WTC11 (cell line): Measurements from ENCODE around the gene BUB1. TPM values are rescaled to one million over a fixed set of nuclear protein-coding genes. Genes with fewer than 3 reads are reported as not detected.

ENCODE experiments used
- ATAC-seq: fragments of 200-7000 bp; cut with Tn5 transposase; 2 replicates; pipeline ENCODE4 v1.10.0; 2021; ENCODE audit warnings: mild to moderate bottlenecking, moderate library complexity
- CTCF ChIA-PET: fragments of 300-600 bp; sonication (Branson Sonifier 250); formaldehyde crosslinking; loops from one replicate; lab custom pipeline; 2021; ENCODE audit warnings: antibody characterized with exemption; lab: Charles Lee
- POLR2A ChIA-PET: fragments of 350-600 bp; sonication (Branson Sonifier 250); formaldehyde crosslinking; loops from one replicate; lab custom pipeline; 2021; ENCODE audit warnings: antibody characterized with exemption; lab: Charles Lee
- DNase-seq: peaks from one replicate; pipeline ENCODE4 v3.0.0; 2021; ENCODE audit warnings: low spot score
- H3K27ac Mint-ChIP-seq: 2 replicates; pipeline ENCODE4 v1.8.0; 2021; ENCODE audit warnings: mixed read lengths
- H3K27me3 Mint-ChIP-seq: 2 replicates; pipeline ENCODE4 v1.8.0; 2021; ENCODE audit warnings: low read depth, mild to moderate bottlenecking, moderate library complexity, mixed read lengths
- H3K36me3 Mint-ChIP-seq: 2 replicates; pipeline ENCODE4 v1.8.0; 2021; ENCODE audit warnings: mixed read lengths
- H3K4me1 Mint-ChIP-seq: 2 replicates; pipeline ENCODE4 v1.8.0; 2022; ENCODE audit warnings: mixed read lengths
- H3K4me3 Mint-ChIP-seq: 2 replicates; pipeline ENCODE4 v1.8.0; 2021; ENCODE audit warnings: mild to moderate bottlenecking, moderate library complexity, mixed read lengths
- H3K9me3 Mint-ChIP-seq: 2 replicates; pipeline ENCODE4 v1.8.0; 2021; ENCODE audit warnings: mixed read lengths
- ATF1 ChIP-seq: sonication (generic); formaldehyde crosslinking; IDR thresholded peaks from 2 replicates; pipeline ENCODE4 v1.8.1; 2023; ENCODE audit warnings: mild to moderate bottlenecking, moderate library complexity, missing genetic modification reagents
- CREB1 ChIP-seq: sonication (generic); formaldehyde crosslinking; IDR thresholded peaks from 2 replicates; pipeline ENCODE4 v1.8.0; 2023; ENCODE audit warnings: mild to moderate bottlenecking, missing genetic modification reagents
- CTCF ChIP-seq: fragments of 200-600 bp; IDR thresholded peaks from 2 replicates; pipeline ENCODE4 v1.8.0; 2022; ENCODE audit warnings: antibody characterized with exemption
- E2F4 ChIP-seq: sonication (generic); formaldehyde crosslinking; IDR thresholded peaks from 2 replicates; pipeline ENCODE4 v1.8.1; 2022; ENCODE audit warnings: low read depth, mild to moderate bottlenecking, moderate library complexity, missing genetic modification reagents, borderline replicate concordance
- ELF4 ChIP-seq: sonication (generic); formaldehyde crosslinking; IDR thresholded peaks from 2 replicates; pipeline ENCODE4 v1.8.1; 2022; ENCODE audit warnings: low read depth, mild to moderate bottlenecking, moderate library complexity, missing genetic modification reagents
- GABPB1 ChIP-seq: sonication (generic); formaldehyde crosslinking; IDR thresholded peaks from 2 replicates; pipeline ENCODE4 v1.8.1; 2023; ENCODE audit warnings: mild to moderate bottlenecking, missing genetic modification reagents
- IRF2 ChIP-seq: sonication (generic); formaldehyde crosslinking; IDR thresholded peaks from 2 replicates; pipeline ENCODE4 v1.8.0; 2022; ENCODE audit warnings: low read depth, missing genetic modification reagents, borderline replicate concordance
- JAZF1 ChIP-seq: fragments of 250-450 bp; sonication (Bioruptor Pico); IDR thresholded peaks from 2 replicates; pipeline ENCODE4 v1.9.0; 2021; ENCODE audit warnings: moderate library complexity, mild to moderate bottlenecking, inconsistent platforms
- MYBL2 ChIP-seq: sonication (generic); formaldehyde crosslinking; IDR thresholded peaks from 2 replicates; pipeline ENCODE4 v1.8.1; 2023; ENCODE audit warnings: mild to moderate bottlenecking, moderate library complexity, missing genetic modification reagents
- NFATC4 ChIP-seq: fragments of 250-450 bp; sonication (Bioruptor Pico); IDR thresholded peaks from 2 replicates; pipeline ENCODE4 v1.9.0; 2021; ENCODE audit warnings: mild to moderate bottlenecking
- NFYB ChIP-seq: sonication (generic); formaldehyde crosslinking; conservative IDR thresholded peaks from 2 replicates; pipeline ENCODE4 v1.8.0; 2022; ENCODE audit warnings: low read depth, missing genetic modification reagents
- NR3C1 ChIP-seq: sonication (generic); formaldehyde crosslinking; conservative IDR thresholded peaks from 2 replicates; pipeline ENCODE4 v1.8.1; 2023; ENCODE audit warnings: low read depth, mild to moderate bottlenecking, missing genetic modification reagents
- PRRX2 ChIP-seq: fragments of 250-450 bp; sonication (Bioruptor Pico); IDR thresholded peaks from 2 replicates; pipeline ENCODE4 v1.8.0; 2021; ENCODE audit warnings: mild to moderate bottlenecking
- SMAD4 ChIP-seq: sonication (generic); formaldehyde crosslinking; IDR thresholded peaks from 2 replicates; pipeline ENCODE4 v1.8.0; 2022; ENCODE audit warnings: mild to moderate bottlenecking, missing genetic modification reagents
- SOX15 ChIP-seq: fragments of 250-450 bp; sonication (Bioruptor Pico); IDR thresholded peaks from 2 replicates; pipeline ENCODE4 v1.9.0; 2021; ENCODE audit warnings: mild to moderate bottlenecking
- SP1 ChIP-seq: sonication (generic); formaldehyde crosslinking; conservative IDR thresholded peaks from 2 replicates; pipeline ENCODE4 v1.8.1; 2022; ENCODE audit warnings: missing genetic modification reagents
- TEAD1 ChIP-seq: sonication (generic); formaldehyde crosslinking; IDR thresholded peaks from 2 replicates; pipeline ENCODE4 v1.8.0; 2022; ENCODE audit warnings: mild to moderate bottlenecking, missing genetic modification reagents
- TP53 ChIP-seq: sonication (generic); formaldehyde crosslinking; IDR thresholded peaks from 2 replicates; pipeline ENCODE4 v1.8.1; 2023; ENCODE audit warnings: mild to moderate bottlenecking, missing genetic modification reagents
- ZBTB43 ChIP-seq: sonication (generic); formaldehyde crosslinking; IDR thresholded peaks from 2 replicates; pipeline ENCODE4 v1.8.1; 2023; ENCODE audit warnings: mild to moderate bottlenecking, missing genetic modification reagents
- ZNF121 ChIP-seq: sonication (generic); formaldehyde crosslinking; IDR thresholded peaks from 2 replicates; pipeline ENCODE4 v1.8.0; 2023; ENCODE audit warnings: missing genetic modification reagents
- ZNF138 ChIP-seq: sonication (generic); formaldehyde crosslinking; conservative IDR thresholded peaks from 2 replicates; pipeline ENCODE4 v1.8.1; 2022; ENCODE audit warnings: mild to moderate bottlenecking, moderate library complexity, missing genetic modification reagents
- total RNA-seq: library from RNA; stranded (reverse); gene quantifications from 3 replicates; pipeline ENCODE4 v1.2.3, GENCODE V29; 2021
- TF ChIP-seq, protein P1 (sequence below): sonication (generic); formaldehyde crosslinking; IDR thresholded peaks from 2 replicates; pipeline ENCODE4 v1.8.1; 2022; ENCODE audit warnings: low read depth, missing genetic modification reagents, borderline replicate concordance
- TF ChIP-seq, protein P2 (sequence below): sonication (generic); formaldehyde crosslinking; IDR thresholded peaks from 2 replicates; pipeline ENCODE4 v1.8.0; 2023; ENCODE audit warnings: missing genetic modification reagents, mild to moderate bottlenecking, borderline replicate concordance
- TF ChIP-seq, protein P3 (sequence below): fragments of 250-450 bp; sonication (Bioruptor Pico); conservative IDR thresholded peaks from 2 replicates; pipeline ENCODE4 v1.9.0; 2021; ENCODE audit warnings: mild to moderate bottlenecking

Gene BUB1
- total RNA-seq, 1 experiment from 2014 or later, result 116 TPM

GRCh38 chr2:110645616-110646015 lies 32.2 kb downstream of the BUB1 start:
- no peak overlapping the region for H3K4me3 Mint-ChIP-seq
- no peak overlapping the region for H3K27ac Mint-ChIP-seq
- H3K27me3 Mint-ChIP-seq, result no peaks in the 10 kb centered on the region
- POLR2A ChIA-PET, result no interaction called here
- TF ChIP-seq TEAD1 (no peak), IRF2 (no peak), ZBTB43 (CRISPR knock-in tag) (no peak), SMAD4 (CRISPR knock-in tag) (no peak), NFYB (CRISPR knock-in tag) (no peak), SOX15 (no peak), ZNF138 (CRISPR knock-in tag) (no peak), GABPB1 (CRISPR knock-in tag) (no peak), CREB1 (no peak), NR3C1 (CRISPR knock-in tag) (no peak), ATF1 (CRISPR knock-in tag) (no peak), ELF4 (CRISPR knock-in tag) (no peak), NFATC4 (no peak)
- TF ChIP-seq, protein P1, sequence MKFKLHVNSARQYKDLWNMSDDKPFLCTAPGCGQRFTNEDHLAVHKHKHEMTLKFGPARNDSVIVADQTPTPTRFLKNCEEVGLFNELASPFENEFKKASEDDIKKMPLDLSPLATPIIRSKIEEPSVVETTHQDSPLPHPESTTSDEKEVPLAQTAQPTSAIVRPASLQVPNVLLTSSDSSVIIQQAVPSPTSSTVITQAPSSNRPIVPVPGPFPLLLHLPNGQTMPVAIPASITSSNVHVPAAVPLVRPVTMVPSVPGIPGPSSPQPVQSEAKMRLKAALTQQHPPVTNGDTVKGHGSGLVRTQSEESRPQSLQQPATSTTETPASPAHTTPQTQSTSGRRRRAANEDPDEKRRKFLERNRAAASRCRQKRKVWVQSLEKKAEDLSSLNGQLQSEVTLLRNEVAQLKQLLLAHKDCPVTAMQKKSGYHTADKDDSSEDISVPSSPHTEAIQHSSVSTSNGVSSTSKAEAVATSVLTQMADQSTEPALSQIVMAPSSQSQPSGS, result no peak
- TF ChIP-seq, protein P2, sequence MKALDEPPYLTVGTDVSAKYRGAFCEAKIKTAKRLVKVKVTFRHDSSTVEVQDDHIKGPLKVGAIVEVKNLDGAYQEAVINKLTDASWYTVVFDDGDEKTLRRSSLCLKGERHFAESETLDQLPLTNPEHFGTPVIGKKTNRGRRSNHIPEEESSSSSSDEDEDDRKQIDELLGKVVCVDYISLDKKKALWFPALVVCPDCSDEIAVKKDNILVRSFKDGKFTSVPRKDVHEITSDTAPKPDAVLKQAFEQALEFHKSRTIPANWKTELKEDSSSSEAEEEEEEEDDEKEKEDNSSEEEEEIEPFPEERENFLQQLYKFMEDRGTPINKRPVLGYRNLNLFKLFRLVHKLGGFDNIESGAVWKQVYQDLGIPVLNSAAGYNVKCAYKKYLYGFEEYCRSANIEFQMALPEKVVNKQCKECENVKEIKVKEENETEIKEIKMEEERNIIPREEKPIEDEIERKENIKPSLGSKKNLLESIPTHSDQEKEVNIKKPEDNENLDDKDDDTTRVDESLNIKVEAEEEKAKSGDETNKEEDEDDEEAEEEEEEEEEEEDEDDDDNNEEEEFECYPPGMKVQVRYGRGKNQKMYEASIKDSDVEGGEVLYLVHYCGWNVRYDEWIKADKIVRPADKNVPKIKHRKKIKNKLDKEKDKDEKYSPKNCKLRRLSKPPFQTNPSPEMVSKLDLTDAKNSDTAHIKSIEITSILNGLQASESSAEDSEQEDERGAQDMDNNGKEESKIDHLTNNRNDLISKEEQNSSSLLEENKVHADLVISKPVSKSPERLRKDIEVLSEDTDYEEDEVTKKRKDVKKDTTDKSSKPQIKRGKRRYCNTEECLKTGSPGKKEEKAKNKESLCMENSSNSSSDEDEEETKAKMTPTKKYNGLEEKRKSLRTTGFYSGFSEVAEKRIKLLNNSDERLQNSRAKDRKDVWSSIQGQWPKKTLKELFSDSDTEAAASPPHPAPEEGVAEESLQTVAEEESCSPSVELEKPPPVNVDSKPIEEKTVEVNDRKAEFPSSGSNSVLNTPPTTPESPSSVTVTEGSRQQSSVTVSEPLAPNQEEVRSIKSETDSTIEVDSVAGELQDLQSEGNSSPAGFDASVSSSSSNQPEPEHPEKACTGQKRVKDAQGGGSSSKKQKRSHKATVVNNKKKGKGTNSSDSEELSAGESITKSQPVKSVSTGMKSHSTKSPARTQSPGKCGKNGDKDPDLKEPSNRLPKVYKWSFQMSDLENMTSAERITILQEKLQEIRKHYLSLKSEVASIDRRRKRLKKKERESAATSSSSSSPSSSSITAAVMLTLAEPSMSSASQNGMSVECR (CRISPR knock-in tag), result no peak
- TF ChIP-seq, all 79 proteins: peak for 0
- Mint-ChIP-seq H3K4me1 (no peaks in the 10 kb centered on the region), H3K36me3 (peaks cover 87% of the 10 kb centered on the region), H3K9me3 (no peaks in the 10 kb centered on the region)
- CTCF ChIA-PET, result interaction anchor here (1.5 kb wide), 1 partner anchor 109 kb away, joined by 6 read pairs; no protein-coding TSS in a partner anchor
- ATAC-seq (no peak), DNase-seq (no peak)

GRCh38 chr2:110644357-110644756 lies 33.5 kb downstream of the BUB1 start:
- no peak for ATAC-seq
- no peaks in the 10 kb centered on the region for H3K4me1 Mint-ChIP-seq
- no peaks in the 10 kb centered on the region for H3K27me3 Mint-ChIP-seq
- H3K27ac Mint-ChIP-seq, result no peak overlapping the region; the same call in 1 of the 2 replicates
- DNase-seq, result no peak
- ChIA-PET POLR2A (no interaction called here), CTCF (no interaction called here)
- H3K36me3 Mint-ChIP-seq, result peaks cover 89% of the 10 kb centered on the region
- H3K4me3 Mint-ChIP-seq, result no peak overlapping the region
- no peaks in the 10 kb centered on the region for H3K9me3 Mint-ChIP-seq
- no peak for TF ChIP-seq MYBL2 (CRISPR knock-in tag)
- no peak for TF ChIP-seq TEAD1
- no peak for TF ChIP-seq CTCF
- TF ChIP-seq ZNF121 (CRISPR knock-in tag), result no peak
- TF ChIP-seq ZNF138 (CRISPR knock-in tag), result no peak
- no peak for TF ChIP-seq E2F4
- no peak for TF ChIP-seq JAZF1 (CRISPR knock-in tag)
- TF ChIP-seq, protein P3, sequence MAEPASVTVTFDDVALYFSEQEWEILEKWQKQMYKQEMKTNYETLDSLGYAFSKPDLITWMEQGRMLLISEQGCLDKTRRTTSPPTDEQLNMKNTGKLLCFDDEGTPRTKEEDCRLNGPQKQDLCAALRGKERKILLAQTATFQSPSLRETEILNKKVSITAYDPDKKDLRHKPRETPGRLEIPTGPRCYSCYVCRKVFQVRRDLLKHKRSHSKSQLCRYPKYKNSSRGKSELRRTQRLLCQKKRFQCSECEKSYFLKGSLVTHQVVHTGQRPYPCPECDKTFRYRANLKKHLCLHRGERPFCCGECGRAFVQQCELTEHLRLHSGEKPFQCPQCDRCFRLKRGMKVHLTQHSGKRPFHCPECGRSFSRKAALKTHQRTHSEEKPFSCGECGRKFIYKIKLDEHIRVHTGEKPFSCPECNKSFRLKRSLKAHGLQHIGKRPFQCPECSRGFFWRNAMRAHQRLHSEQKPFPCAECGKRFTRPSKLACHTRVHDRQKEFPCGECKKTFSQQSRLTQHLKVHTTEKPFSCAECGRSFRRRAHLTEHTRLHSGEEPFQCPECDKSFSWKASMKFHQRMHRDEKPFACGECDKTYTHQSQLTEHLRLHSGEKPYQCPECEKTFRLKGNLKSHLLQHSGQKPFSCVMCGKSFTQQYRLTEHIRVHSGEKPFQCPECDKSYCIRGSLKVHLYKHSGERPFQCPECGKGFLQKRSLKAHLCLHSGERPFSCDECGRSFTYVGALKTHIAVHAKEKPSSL, result no peak
- no peak for TF ChIP-seq SP1 (CRISPR knock-in tag)
- TF ChIP-seq ZBTB43 (CRISPR knock-in tag), result no peak
- TF ChIP-seq TP53, result no peak
- no peak for TF ChIP-seq PRRX2 (CRISPR knock-in tag)
- TF ChIP-seq NR3C1 (CRISPR knock-in tag), result no peak
- no peak for TF ChIP-seq ELF4 (CRISPR knock-in tag)
